Hepatocyte (in vitro differentiated cells): Measurements from ENCODE around the gene AKAP1.

ENCODE experiments used
- CTCF ChIP-seq: fragments of 200-600 bp; sonication (generic); IDR thresholded peaks from 2 replicates; pipeline ENCODE4 v1.5.1; 2016; ENCODE audit warnings: antibody characterized with exemption, mild to moderate bottlenecking; ENCODE audit not compliant: poor library complexity
- EZH2 ChIP-seq: fragments of 200-600 bp; sonication (generic); IDR thresholded peaks from 2 replicates; pipeline ENCODE4 v1.6.1; 2016; ENCODE audit warnings: antibody characterized with exemption, mild to moderate bottlenecking, borderline replicate concordance
- EZH2phosphoT487 ChIP-seq: fragments of 200-600 bp; sonication (generic); IDR thresholded peaks from one replicate; pipeline ENCODE4 v1.6.1; 2018; ENCODE audit warnings: antibody characterized with exemption, mild to moderate bottlenecking, low read depth, moderate library complexity; ENCODE audit not compliant: unreplicated experiment, severe bottlenecking

- TF ChIP-seq EZH2 (no peak), CTCF (no peak), EZH2phosphoT487 (no peak)
These were observed 6.2 kb downstream of the AKAP1 start for GRCh38 chr17:57091186-57091618.
